Measurements from ENCODE around the gene AKR1A1.
A peak's percentile ranks its signal among the peaks of the same experiment; 100 is the strongest.
"Not testable (repeated sequence)": the region's sequence is repeated elsewhere in the genome, so short reads cannot be mapped to it uniquely, and the experiment has no call there.

Gene AKR1A1

DNA sequence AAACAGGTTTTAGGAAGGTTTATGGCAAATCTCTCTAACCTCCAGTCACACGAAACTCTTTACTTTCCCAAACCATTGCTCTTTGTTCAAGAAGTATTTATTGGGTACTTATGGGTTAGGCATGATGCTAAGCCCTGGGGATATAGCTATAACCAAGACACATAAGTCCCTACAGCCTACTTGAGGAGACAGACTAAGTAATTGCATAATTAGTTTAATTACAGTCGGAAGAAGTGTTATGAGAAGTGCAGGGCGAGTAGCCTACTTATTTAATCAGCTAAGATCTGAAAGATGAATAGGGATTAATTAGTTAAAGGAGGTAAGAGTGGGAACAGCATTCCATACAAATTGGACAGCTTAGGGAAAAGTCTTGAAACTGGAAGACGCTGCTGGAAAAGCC is 20.0 kb downstream of the AKR1A1 start:
- FAIRE-seq: no peak

DNA sequence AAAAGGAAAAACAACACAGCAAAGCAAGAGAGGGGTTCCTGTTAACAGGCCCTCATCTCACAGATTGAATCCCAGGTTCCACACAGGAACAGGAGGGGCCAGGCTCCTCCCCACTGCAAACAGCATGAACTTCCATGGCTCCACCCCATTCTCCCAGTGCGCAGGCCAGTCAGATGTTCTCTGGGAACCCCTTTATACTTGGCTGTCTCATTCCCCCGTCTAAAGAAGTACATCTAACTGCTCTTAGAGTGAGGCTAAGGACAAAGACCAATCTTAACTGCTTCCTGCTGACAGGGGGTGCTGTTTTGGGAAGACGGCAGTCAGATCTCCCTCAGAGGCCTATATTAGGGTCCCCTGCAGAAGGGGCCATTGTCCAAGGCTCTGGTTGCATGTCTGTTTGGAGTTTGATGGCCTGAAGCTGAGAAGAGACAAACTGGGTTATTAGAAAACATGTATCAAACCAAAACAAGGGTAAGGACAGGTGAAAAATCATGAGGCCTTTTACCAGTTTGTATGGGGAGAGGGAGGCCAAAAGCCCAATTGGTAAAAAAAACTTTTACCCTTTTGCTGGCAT is 22.7 kb downstream of the AKR1A1 start:
- no peak for FAIRE-seq

DNA sequence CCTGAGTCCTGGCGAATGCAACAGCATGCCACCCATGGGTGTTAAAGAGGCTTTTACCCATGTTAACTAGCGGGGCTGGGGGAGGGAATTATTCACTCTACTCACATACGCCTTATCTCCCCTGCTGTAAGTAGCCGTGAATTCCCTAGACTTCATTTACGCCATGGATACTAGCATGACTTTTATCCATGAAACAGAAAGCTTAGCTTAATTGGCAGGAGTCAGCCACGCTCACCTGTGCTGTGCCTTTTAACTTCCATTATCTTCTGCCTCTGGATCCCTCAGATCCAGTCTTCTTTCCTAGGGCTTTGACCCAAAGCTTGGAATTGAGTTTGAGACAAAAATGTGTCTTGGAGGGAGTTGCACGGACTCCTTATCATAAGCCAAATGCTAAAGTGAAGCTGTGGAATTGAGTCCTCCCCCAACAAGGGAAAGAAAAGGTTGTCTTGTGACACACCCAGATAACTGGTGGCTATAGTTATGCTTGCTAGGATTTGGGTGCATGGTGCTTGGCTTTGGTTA is 23.5 kb downstream of the AKR1A1 start:
- FAIRE-seq: no peak

DNA sequence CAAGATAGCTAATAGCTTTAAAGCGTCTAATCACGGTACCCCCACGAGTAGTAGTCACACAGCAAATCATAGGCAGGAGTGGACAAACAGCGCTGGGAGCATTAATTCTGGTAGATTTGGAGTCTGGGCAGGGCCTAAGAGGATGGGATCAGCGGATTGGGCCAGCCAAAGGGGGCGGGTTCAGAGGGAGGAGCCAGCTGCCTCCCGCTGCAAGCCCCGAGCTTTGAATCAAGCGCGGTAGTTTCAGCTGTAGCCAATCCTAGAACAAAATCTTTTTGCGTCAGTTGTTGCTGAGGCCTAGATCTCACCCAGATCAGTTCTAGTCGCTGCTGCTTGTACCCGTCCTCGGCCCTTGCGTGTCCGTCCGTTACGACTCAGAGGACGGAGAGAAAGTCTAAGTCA is 32.6 kb downstream of the AKR1A1 start:
- peak; percentile 97 for FAIRE-seq

DNA sequence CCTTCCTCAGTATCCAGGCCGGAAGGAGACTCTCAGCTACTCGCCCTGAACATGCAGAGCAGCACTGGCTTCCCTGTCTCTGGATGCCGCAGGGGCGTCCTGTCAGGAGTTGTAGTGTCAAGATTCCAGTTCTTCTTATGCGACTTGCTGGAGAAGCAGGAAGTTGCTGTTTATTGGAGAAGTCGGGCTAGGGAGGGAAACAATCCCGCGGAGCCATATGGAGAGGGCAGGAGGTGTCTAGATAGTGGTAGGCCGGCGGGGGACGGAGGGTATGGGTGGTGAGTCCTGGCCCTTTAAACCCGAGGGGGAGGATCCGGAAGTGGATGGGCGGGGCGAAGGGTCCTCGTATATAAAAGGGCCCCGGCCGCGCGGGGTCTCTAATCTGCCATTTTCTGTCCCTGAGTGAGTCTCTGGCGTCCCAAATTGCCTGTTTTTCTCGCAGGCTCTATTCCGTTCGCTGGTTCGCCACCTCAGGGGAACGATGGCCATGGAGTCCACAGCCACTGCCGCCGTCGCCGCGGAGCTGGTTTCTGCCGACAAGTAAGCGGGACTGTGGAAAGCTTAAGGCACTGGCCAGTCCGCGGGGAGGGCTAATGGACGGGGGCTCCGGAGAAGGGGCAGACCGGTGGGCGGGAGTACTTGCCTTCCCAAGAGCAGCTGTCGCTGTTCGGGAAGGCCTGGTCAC is 33.2 kb downstream of the AKR1A1 start, which contains the start of gene NASP:
Gene NASP (plus strand): TSS at position 376 of the 685 bp plus-strand sequence. CDS start 106 bp downstream, at position 482.
- FAIRE-seq: no peak

DNA sequence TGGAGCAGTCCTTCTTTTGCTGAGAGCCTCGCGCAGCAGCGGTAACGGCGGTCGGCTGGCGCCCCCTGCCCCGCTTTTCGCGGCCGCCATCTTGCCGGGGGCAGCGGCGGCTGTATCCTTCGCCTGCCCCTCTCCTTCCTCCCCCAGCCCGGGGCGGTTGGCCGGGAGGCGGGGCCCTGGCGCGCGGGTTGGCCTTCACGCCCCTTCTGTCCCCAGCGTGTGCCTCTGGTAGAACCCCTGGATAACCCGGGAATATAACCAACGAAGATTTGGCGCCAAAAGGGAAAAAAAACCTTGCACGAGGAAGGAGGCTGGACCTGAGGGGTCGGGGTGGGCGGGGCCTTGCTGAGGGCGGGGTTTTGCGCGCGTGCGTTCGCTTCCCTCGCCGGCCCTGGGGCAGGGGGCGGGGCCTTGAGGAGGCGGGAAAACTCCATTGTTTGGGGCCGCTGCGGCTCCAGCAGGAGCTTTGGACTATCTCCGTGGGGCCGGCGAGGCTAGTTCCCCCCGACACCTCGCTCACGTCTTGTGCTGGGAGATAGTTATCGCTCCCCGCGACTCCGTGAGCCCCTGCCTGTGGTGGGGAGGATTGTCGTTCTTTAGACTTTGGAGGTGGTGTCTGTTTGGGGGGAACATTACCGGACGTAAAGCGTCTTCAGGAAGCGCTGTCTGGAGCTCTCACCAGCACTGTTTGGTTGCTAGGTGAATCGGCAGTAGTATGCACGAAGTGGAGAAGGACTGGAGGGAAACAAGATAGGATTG is 33.9 kb downstream of the AKR1A1 start:
- FAIRE-seq: no peak

DNA sequence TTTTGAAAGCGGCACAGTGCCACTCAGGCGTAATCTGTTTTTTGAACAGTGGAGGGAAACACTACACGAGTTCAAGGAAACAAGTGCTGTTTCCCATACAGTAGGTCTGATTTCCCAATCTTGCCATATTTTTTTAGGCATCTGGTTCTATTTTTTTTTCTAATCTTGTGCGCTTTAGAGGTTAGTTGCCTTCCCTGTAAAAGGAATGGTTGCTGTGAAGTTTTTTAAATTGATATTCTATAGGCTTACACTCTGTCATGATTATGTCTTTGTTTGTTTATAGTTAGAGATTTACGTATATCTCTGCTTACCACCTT is 34.4 kb downstream of the AKR1A1 start:
- FAIRE-seq: no peak

DNA sequence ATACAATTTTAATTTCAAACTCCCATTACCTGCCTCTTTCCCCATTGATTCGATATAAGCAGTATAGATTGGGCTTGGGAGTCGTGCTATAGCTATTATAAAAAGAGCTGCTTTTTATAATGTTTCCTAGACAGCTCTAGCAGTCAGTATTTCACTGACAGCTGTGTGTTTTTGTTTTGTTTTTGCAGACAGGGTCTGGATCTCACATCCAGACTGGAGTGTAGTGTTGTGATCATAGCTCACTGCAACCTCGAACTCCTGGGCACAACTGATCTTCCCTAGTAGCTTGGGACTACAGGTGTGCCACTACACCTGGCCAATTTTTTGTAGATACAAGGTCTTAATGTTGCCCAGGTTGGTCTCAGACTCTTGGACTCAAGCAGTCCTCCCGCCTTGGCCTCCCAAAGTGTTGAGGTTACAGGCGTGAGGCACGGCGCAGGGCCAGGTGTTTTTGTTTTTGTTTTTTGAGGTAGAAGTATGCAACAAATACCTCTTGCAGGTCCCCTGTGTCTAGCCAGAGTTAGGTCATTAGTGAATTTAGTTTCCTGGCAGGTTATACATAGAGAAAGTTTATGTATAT is 35.0 kb downstream of the AKR1A1 start:
- FAIRE-seq: no peak

DNA sequence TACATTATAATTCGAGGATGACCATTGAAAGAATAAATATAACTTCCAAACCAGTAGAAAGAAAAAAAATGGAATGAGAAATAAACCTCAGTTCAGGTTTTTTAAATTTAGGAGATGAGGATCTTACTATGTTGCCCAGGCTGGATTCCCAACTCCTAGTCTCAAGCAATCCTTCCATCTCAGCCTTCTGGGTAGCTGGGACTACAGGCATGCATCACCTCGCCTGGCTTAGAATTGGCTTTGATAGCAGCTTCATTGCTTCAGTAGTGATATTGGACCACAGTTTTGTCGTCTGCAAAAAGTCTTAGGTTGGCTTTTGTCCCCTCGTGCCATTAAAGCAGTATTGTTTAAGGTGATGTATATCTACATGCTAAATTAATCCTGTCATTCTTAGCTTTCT is 36.1 kb downstream of the AKR1A1 start:
- FAIRE-seq: no peak

DNA sequence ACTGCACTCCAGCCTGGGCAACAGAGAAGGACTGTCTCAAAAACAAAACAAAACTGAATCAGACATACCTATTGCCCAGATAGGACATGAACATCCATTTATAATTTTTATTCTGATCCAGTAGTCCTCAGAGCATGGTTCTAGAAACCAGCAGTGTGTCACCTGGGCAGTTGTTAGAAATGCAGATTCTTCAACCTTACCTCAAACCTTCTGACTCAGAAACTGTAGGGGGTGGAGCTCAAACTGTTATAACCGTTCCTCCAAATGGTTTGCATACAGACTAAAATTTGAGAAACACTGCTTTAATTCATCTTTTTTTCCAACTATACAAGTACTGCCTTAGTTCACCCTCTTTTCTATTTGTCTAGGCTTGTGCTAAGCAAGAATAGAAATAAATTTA is 39.2 kb downstream of the AKR1A1 start:
- no peak for FAIRE-seq

DNA sequence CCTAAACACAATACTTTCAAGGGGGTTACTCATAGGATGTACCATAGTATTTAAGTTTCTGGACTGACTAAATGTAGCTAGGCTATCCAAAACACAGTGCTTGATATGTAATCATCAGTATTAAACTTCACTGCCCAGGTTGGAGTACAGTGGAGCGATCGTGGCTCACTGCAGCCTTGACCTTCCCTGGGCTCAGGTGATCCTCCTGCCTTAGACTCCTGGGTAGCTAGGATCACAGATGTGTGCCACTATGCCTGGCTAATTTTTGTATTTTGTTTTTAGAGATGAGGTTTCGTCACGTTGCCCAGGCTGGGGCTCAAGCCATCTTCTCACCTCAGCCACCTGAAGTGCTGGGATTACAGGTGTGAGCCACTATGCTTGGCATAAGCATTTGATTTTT is 43.8 kb downstream of the AKR1A1 start:
- FAIRE-seq: no peak

DNA sequence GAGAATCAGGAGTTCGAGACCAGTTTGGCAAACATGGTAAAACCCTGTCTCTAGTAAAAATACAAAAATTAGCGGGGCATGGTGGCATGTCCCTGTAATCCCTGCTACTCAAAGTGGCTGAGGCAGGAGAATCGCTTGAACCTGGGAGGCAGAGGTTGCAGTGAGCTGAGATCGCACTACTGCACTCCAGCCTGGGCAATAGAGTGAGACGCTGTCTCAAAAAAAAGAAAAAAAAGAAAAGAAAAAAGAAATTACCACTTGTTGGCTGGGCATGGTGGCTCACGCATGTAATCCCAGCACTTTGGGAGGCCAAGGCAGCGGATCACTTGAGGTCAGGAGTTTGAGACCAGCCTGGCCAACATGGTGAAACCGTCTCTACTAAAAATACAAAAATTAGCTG is 46.1 kb downstream of the AKR1A1 start:
- FAIRE-seq: not testable (repeated sequence)

DNA sequence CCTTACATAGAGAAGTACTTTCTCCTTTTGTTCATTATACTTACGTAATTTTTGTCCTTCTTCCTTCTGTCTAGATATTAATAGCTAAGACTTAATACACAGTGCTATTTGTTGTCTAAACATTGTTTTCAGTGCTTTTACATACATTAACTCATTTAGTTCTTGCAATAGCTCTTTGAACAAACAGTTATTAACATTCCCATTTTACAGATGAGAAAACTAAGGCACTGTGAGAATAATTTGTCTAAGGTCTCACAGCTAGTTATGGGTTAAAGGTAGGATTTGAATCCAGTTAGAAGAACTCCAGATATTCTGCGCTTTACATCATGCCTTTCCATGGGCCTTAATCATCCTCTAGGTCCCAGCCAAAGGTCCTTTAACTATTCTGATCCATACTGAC is 53.6 kb downstream of the AKR1A1 start:
- FAIRE-seq: no peak

DNA sequence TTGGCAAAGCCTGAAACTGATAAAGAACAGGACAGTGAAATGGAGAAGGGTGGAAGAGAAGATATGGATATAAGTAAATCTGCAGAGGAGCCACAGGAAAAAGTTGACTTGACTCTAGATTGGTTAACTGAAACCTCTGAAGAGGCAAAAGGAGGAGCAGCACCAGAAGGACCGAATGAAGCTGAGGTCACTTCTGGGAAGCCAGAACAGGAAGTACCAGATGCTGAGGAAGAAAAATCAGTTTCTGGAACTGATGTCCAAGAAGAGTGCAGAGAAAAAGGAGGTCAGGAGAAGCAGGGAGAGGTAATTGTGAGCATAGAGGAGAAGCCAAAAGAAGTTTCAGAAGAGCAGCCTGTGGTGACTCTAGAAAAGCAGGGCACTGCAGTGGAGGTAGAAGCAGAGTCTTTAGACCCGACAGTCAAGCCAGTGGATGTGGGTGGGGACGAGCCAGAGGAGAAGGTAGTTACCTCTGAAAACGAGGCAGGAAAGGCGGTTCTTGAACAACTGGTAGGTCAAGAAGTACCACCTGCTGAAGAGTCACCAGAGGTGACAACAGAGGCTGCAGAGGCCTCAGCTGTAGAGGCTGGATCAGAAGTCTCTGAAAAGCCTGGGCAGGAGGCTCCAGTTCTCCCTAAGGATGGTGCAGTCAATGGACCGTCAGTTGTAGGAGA is 56.9 kb downstream of the AKR1A1 start:
- no peak for FAIRE-seq

DNA sequence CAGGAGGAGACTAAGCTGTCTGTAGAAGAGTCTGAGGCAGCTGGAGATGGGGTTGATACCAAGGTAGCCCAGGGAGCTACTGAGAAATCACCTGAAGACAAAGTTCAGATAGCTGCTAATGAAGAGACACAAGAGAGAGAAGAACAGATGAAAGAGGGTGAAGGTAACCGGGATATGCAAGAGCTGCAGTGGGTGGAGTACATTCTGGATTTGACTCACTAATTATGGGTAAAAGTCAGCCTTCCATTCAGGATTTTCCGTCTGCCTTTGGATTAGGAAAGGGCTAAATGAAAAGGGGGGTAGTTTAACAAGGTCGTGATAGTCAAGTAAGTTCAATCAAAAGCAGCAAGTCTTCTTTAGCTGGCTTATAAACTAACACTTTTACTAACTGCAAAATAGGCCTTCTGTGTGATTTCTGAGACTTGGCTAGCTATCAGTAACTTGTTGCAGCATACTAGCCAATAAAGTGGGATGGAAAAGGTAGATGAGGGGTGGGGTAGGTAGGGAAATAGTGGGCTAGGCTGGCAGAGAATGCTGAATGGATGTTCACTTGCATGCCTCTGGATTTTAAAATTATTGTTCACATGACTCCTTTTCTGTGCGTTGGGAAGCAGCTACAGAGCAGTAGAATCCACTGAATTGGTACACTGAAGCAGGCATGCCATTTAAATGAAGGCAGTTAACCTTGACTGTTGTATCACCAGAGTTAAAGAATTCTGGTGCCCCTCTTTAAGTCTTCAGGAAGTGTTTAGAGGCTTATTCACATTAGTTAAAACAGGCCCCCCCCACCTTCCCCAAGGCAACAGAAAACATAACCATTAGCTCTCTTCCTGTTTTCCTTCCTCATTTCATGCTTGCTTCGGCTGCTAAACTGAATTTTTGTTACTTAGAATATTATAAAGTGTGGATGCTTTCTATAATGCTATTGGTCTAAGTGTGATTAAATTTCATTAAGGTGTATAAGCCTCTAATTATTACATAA is 57.8 kb downstream of the AKR1A1 start:
- FAIRE-seq: no peak

DNA sequence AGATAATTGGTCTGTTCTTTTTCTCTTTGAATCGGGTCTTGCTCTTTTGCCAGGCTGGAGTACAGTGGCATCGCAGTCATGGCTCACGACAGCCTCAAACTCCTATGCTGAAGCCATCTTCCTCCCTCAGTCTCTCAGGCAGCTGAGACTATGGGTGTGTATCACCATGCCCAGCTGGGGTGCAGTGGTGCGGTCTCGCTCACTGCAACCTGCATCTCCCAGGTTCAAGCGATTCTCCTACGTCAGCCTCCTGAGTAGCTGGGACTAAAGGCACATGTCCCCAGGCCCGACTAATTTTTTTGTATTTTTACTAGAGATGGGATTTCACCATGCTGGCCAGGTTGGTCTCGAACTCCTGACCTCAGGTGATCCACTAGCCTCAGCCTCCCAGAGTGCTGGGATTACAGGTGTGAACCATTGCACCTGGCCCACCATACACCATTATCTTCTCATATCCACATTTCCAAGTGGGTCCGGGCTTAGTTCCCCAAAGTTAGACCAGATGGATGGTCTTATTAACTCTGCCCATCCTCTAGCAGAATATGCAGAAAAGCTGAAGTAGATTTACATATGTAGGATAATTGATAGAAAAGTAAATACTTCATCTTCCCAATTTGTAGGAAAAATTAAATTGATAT is 60.1 kb downstream of the AKR1A1 start:
- no peak for FAIRE-seq

DNA sequence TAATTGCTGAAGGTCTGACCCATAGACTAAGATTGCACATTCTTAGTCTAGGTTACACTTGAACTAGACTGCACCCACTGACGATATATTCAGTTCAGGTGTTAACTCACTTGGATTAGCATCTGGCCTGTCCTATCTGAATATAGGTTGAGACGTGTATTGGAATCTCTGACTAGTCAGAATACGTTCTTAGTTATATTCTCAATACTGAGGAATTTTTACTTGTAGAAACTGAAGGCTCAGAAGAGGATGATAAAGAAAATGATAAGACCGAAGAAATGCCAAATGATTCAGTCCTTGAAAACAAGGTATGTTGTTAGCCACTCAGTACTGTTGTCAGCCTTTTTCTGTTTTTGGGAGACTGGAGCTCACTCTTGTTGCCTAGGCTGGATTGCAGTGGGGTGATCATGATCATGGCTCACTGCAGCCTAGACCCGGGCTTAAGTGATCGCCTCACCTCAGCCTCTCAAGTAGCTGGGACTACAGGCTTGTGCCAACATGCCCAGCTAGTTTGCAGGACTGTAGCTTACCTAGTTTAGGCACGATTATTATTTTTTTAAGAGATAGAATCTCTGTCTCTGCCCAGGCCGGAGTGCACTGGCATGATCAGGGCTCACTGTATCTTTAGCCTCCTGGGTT is 62.4 kb downstream of the AKR1A1 start:
- FAIRE-seq: no peak

DNA sequence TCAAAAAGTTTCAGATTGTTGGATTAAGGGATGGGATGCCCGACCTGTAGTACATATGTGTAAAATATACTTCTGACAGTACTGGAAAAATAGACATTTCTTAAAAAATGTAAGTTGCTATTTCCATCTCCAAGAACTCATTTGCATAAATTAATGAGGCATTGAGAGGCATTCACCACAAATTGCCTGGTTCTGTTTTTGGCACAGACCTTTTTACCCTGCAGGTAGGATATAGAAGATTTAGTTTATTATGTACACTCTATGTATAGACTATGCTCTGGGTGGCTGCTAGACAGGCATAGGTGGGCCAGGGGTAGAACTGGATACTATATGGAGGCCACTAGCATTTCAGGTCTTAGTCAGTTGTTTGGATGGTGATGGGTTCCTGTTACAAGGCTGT is 65.3 kb downstream of the AKR1A1 start:
- FAIRE-seq: no peak

DNA sequence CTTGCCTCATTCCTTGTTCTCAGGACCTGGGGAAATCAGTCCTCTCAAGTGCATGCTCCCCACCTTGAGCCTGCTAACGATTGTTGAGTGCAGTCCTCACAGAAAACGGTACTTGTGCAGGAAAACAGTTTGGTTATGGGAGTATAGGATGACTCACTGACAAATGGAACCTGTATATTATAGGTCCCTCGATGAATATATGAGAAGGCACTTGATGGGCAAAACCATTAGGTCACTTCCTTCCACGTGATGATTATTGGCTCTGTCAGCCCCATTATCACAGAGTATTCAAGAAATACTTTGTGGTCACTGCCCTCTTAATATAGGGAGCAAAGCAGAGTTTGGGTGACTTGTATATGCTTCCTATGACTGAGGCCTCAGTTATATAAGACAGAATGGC is 67.0 kb downstream of the AKR1A1 start:
- no peak for FAIRE-seq

DNA sequence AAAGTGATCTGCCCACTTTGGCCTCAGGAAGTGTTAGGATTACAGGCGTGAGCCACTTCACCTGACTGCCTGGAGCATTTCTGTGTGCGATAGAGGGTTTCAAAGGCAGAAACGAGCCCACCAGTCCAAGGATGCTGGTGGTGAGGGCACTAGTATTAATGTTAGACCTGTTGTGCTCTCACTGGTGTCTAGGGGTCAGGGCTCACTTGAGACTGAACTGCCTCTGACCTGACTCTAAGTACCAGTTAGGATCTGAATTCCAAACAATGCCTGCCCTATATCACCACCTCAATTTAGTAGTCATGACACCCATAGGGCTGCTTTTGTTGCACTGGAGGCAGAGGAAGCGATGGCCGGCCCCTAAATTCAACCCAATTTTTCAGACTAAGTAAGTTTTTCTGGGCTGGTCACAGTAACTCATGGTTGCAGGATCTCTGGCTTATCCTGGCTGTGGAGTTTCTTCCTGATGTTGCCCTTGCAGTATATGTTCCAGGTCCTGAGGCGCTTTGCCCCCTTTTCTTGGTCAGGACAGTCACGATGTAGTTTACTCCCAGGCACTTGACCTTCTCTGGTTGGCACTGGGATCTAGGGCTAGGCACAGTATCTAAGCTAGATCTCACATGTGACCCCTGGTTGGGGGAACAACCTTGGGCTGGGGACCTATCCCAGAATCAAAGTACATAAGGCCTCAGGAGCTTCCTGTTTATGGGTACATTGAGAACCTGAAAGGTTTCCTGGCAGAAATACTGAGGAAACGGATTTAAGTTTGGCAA is 68.7 kb downstream of the AKR1A1 start:
- no peak for FAIRE-seq

Data from A204.1 (cell line).